ENCODE results near the gene RNMT.
"Not testable (repeated sequence)": the region's sequence is repeated elsewhere in the genome, so short reads cannot be mapped to it uniquely, and the experiment has no call there.

The RNMT gene

GRCh38 chr18:13726232-13726971 is at the start of gene RNMT, which contains the start of gene FAM210A:
RNMT (plus strand) TSS chr18:13726673; CDS start chr18:13731518, 4,845 bp downstream.
FAM210A (minus strand) TSS chr18:13726558; CDS start chr18:13682077, 44,481 bp downstream.
- TF ChIP-seq CTCF (IDR thresholded peaks at IDR 0.05) (peak; percentile 23), ZFX (IDR thresholded peaks at IDR 0.05; ENCODE audit: borderline replicate concordance) (no peak)
- peak within 1 kb of the TSS; percentile 73 for H3K27ac ChIP-seq

- not testable (repeated sequence) for H3K27ac ChIP-seq
Measured at GRCh38 chr18:13677350-13677749, 49.1 kb upstream of the RNMT start.

DNA sequence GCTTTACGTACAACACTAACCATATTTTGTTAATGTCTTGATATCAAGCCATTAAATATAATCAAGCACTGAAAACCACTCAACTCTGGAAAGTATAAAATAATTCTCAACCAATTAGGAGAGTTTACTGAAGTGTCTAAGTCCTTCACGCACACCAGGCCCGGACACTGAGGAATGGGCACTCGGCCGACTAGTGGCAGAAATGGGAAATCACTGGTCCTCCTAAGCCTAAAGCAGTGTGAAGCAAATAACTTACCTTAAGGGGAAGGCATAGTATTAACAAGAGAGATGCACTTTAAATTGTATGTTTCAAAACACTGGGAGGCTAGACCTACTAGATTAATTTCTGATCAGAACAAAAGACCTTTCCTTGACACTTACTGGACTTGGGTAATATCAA is 45.9 kb upstream of the RNMT start:
- TF ChIP-seq CTCF (IDR thresholded peaks at IDR 0.05) (peak; percentile 78), ZFX (IDR thresholded peaks at IDR 0.05; ENCODE audit: borderline replicate concordance) (no peak)
- H3K27ac ChIP-seq = no peak overlapping the region

GRCh38 chr18:13681701-13682100 is 44.8 kb upstream of the RNMT start:
- no peak overlapping the region for H3K27ac ChIP-seq
- TF ChIP-seq ZFX (IDR thresholded peaks at IDR 0.05; ENCODE audit: borderline replicate concordance) (no peak), CTCF (IDR thresholded peaks at IDR 0.05) (no peak)

DNA sequence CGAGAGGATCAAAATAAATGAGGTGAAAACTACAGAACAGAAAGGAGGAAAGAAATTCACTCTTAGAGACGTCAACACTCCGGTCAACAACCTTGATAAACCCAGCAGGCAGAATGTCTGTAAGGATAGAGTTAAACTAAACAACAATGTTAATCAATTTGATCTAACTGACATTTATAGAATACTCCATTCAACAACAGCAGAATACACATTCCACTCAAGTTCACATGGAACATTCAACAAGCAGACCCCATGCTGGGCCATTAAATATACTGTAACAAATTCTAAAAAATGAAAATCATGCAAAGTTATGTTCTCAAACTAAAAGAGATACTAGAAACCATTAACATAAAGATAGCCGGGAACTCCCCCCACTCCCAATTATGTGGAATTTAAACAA is 41.9 kb upstream of the RNMT start:
- H3K27ac ChIP-seq = no peak overlapping the region
- TF ChIP-seq CTCF (IDR thresholded peaks at IDR 0.05) = no peak
- no peak for TF ChIP-seq ZFX (IDR thresholded peaks at IDR 0.05; ENCODE audit: borderline replicate concordance)

DNA sequence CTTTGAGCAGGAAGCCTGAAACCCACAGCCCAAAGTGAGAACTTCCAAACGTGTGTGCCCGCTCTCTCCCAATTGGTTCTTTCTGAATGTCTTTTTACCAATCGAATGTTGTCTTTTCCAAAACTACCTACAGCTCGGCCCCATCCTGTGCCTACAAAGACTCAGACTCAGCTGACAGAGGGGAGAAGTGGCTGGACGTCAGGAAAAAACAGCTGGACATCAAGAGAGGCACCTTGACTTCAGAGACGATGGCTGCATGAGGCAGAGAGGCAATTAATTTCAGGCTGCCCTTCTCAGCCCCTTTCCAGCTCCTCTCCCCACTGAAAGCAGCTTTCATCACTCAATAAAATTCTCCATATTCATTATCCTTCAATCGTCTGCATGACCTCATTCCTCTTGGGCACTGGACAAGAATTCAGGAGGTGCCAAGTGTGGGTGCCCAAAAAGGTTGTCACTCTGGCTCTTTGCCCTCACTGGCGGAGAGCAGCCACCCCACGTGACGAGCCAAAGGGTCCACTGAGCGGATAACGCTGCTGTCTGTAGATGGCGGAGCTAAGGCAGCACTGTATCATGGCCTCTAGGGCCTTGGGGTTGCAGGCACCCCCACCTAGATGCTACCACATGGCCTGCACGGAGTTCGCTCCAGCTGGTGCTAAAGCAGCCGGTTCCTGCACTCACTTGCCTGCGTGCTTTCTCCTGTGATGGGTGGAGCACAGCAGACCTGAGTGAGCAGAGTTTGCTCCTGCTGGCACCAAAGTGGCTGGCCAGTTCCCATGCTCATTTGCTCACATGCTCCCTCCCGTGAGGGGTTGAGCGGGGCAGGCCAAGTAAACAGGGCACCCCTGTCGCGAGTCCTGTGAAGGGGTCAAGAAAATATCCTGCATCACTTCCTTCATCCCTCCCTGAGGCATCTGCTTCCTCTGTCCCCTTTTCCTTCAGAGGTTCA is 38.0 kb upstream of the RNMT start:
- H3K27ac ChIP-seq = no peak overlapping the region
- no peak for TF ChIP-seq ZFX (IDR thresholded peaks at IDR 0.05; ENCODE audit: borderline replicate concordance)
- TF ChIP-seq CTCF (IDR thresholded peaks at IDR 0.05) = no peak

DNA sequence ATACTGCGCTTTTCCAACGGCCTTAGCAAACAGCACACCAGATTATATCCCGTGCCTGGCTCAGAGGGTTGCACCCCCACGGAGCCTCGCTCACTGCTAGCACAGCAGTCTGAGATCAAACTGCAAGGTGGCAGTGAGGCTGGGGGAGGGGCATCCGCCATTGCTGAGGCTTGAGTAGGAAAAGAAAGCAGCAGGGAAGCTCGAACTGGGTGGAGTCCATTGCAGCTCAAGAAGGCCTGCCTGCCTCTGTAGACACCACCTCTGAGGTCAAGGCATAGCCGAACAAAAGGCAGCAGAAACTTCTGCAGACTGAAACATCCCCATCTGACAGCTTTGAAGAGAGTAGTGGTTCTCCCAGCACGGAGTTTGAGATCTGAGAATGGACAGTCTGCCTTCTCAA is 36.4 kb upstream of the RNMT start:
- not testable (repeated sequence) for H3K27ac ChIP-seq

GRCh38 chr18:13695337-13695736 is 31.1 kb upstream of the RNMT start:
- not testable (repeated sequence) for H3K27ac ChIP-seq

All from 22Rv1 (cell line).